SK-N-SH treated with all-trans-retinoic acid at 6 μM for 48 hours (cell line): ENCODE measurements around the gene SERPINH1.

Source experiments
- ATAC-seq: fragments of 200-7000 bp; cut with Tn5 transposase; 3 replicates; pipeline ENCODE4 v1.9.1; 2020; ENCODE audit warnings: mild to moderate bottlenecking, moderate library complexity
- ARNTL ChIP-seq: fragments of 450-650 bp; formaldehyde crosslinking; IDR thresholded peaks from 2 replicates; pipeline ENCODE4 v1.5.0; 2020; ENCODE audit warnings: low read depth, mild to moderate bottlenecking, moderate library complexity, borderline replicate concordance
- BACH2 ChIP-seq: fragments of 250-450 bp; sonication (Bioruptor Pico); IDR thresholded peaks from 2 replicates; pipeline ENCODE4 v1.9.0; 2021; ENCODE audit warnings: mild to moderate bottlenecking, borderline replicate concordance
- CSDC2 ChIP-seq: fragments of 250-450 bp; sonication (Bioruptor Pico); IDR thresholded peaks from 2 replicates; pipeline ENCODE4 v1.5.0; 2020; ENCODE audit warnings: mild to moderate bottlenecking, moderate library complexity
- GLIS3 ChIP-seq: fragments of 250-450 bp; sonication (Bioruptor Pico); IDR thresholded peaks from 2 replicates; pipeline ENCODE4 v1.5.0; 2020; ENCODE audit warnings: mild to moderate bottlenecking, moderate library complexity
- ISL1 ChIP-seq: fragments of 250-450 bp; sonication (Bioruptor Pico); IDR thresholded peaks from 2 replicates; pipeline ENCODE4 v2.1.2; 2022; ENCODE audit warnings: mild to moderate bottlenecking, moderate library complexity
- OSR1 ChIP-seq: fragments of 250-450 bp; sonication (Bioruptor Pico); IDR thresholded peaks from 2 replicates; pipeline ENCODE4 v1.8.0; 2022; ENCODE audit warnings: moderate library complexity, mild to moderate bottlenecking, inconsistent platforms
- PPARA ChIP-seq: fragments of 250-450 bp; sonication (Bioruptor Pico); IDR thresholded peaks from 2 replicates; pipeline ENCODE4 v1.5.0; 2020; ENCODE audit warnings: mild to moderate bottlenecking, borderline replicate concordance
- RARB ChIP-seq: fragments of 250-450 bp; sonication (Bioruptor Pico); IDR thresholded peaks from 2 replicates; pipeline ENCODE4 v1.8.0; 2021; ENCODE audit warnings: mild to moderate bottlenecking, moderate library complexity
- SNAI2 ChIP-seq: fragments of 250-450 bp; sonication (Bioruptor Pico); IDR thresholded peaks from 2 replicates; pipeline ENCODE4 v1.5.0; 2020; ENCODE audit warnings: mild to moderate bottlenecking, moderate library complexity
- TCF4 ChIP-seq: fragments of 250-450 bp; sonication (Bioruptor Pico); IDR thresholded peaks from 2 replicates; pipeline ENCODE4 v1.8.0; 2021; ENCODE audit warnings: mild to moderate bottlenecking, moderate library complexity, borderline replicate concordance
- TOX ChIP-seq: fragments of 250-450 bp; sonication (Bioruptor Pico); IDR thresholded peaks from 2 replicates; pipeline ENCODE4 v1.8.0; 2021; ENCODE audit warnings: mild to moderate bottlenecking, moderate library complexity, borderline replicate concordance
- TSHZ2 ChIP-seq: fragments of 250-450 bp; sonication (Bioruptor Pico); IDR thresholded peaks from 2 replicates; pipeline ENCODE4 v1.5.0; 2020; ENCODE audit warnings: mild to moderate bottlenecking, moderate library complexity
- ZFP3 ChIP-seq: fragments of 250-450 bp; sonication (Bioruptor Pico); IDR thresholded peaks from 2 replicates; pipeline ENCODE4 v1.5.0; 2020; ENCODE audit warnings: mild to moderate bottlenecking, moderate library complexity
- ZFP30 ChIP-seq: fragments of 450-650 bp; formaldehyde crosslinking; IDR thresholded peaks from 2 replicates; pipeline ENCODE4 v1.5.0; 2022; ENCODE audit warnings: mild to moderate bottlenecking, moderate library complexity
- ZNF565 ChIP-seq: fragments of 450-650 bp; formaldehyde crosslinking; conservative IDR thresholded peaks from 2 replicates; pipeline ENCODE4 v1.5.0; 2020; ENCODE audit warnings: low read depth, mild to moderate bottlenecking, moderate library complexity
- ZNF70 ChIP-seq: fragments of 450-650 bp; formaldehyde crosslinking; IDR thresholded peaks from 2 replicates; pipeline ENCODE4 v1.5.0; 2020; ENCODE audit warnings: mild to moderate bottlenecking, moderate library complexity
- TF ChIP-seq, protein P1 (sequence below): fragments of 250-450 bp; sonication (Bioruptor Pico); IDR thresholded peaks from 2 replicates; pipeline ENCODE4 v1.5.1; 2020; ENCODE audit warnings: low read depth, mild to moderate bottlenecking, moderate library complexity

SERPINH1 gene

GRCh38 chr11:75560644-75561043 lies 1.4 kb upstream of the SERPINH1 start:
- TF ChIP-seq TCF4: no peak
- no peak for TF ChIP-seq BACH2 (CRISPR knock-in tag)
- TF ChIP-seq, protein P1, sequence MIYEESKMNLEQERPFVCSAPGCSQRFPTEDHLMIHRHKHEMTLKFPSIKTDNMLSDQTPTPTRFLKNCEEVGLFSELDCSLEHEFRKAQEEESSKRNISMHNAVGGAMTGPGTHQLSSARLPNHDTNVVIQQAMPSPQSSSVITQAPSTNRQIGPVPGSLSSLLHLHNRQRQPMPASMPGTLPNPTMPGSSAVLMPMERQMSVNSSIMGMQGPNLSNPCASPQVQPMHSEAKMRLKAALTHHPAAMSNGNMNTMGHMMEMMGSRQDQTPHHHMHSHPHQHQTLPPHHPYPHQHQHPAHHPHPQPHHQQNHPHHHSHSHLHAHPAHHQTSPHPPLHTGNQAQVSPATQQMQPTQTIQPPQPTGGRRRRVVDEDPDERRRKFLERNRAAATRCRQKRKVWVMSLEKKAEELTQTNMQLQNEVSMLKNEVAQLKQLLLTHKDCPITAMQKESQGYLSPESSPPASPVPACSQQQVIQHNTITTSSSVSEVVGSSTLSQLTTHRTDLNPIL (CRISPR knock-in tag): no peak
- no peak for TF ChIP-seq ISL1 (CRISPR knock-in tag)
- TF ChIP-seq TSHZ2 (CRISPR knock-in tag): no peak
- no peak for TF ChIP-seq SNAI2 (CRISPR knock-in tag)
- no peak for TF ChIP-seq PPARA
- TF ChIP-seq ARNTL (CRISPR knock-in tag): no peak
- TF ChIP-seq ZNF70 (CRISPR knock-in tag): no peak
- ATAC-seq: no peak

- ATAC-seq: no peak
- TF ChIP-seq CSDC2 (CRISPR knock-in tag) (no peak), GLIS3 (CRISPR knock-in tag) (no peak), ZNF565 (CRISPR knock-in tag) (no peak), TSHZ2 (CRISPR knock-in tag) (no peak), ZFP3 (CRISPR knock-in tag) (no peak), OSR1 (CRISPR knock-in tag) (no peak)
- TF ChIP-seq, protein P1 (CRISPR knock-in tag): no peak
Measured at GRCh38 chr11:75561426-75562047, 516 bp upstream of the SERPINH1 start.

- ATAC-seq: peak; percentile 20
- TF ChIP-seq ZFP3 (CRISPR knock-in tag) (no peak), ZNF70 (CRISPR knock-in tag) (peak; percentile 88)
Measured at GRCh38 chr11:75562836-75563484, 907 bp downstream of the SERPINH1 start.

GRCh38 chr11:75563501-75563977 lies 1.5 kb downstream of the SERPINH1 start:
- no peak for ATAC-seq
- TF ChIP-seq OSR1 (CRISPR knock-in tag): no peak
- TF ChIP-seq CSDC2 (CRISPR knock-in tag): no peak
- TF ChIP-seq ZFP30 (CRISPR knock-in tag): no peak
- no peak for TF ChIP-seq TOX (CRISPR knock-in tag)
- no peak for TF ChIP-seq ZNF565 (CRISPR knock-in tag)
- TF ChIP-seq ISL1 (CRISPR knock-in tag): no peak
- TF ChIP-seq ARNTL (CRISPR knock-in tag): no peak
- TF ChIP-seq RARB (CRISPR knock-in tag): no peak
- no peak for TF ChIP-seq TCF4
- no peak for TF ChIP-seq GLIS3 (CRISPR knock-in tag)
